H1 (cell line): ENCODE data around the gene TNC. TPM values are rescaled to one million over a fixed set of nuclear protein-coding genes. Genes with fewer than 3 reads are reported as not detected.

Experiments used
- CTCF ChIA-PET: fragments of 300-600 bp; sonication (Branson Sonifier 250); formaldehyde crosslinking; loops from one replicate; lab custom pipeline; 2021; ENCODE audit not compliant: partially characterized antibody; lab: Charles Lee
- POLR2A ChIA-PET: fragments of 300-600 bp; sonication (Branson Sonifier 250); formaldehyde crosslinking; loops from one replicate; lab custom pipeline; 2021; ENCODE audit warnings: inconsistent platforms; ENCODE audit not compliant: partially characterized antibody; lab: Charles Lee
- DNase-seq, 2 experiments: peaks; one replicate each; pipeline versions ENCODE4 v3.0.0 to v3.0.0-alpha.2; 2010 to 2022; ENCODE audit warnings: low spot score in 2 of 2, low read depth in 1 of 2, mixed read lengths in 1 of 2
- FAIRE-seq: peaks from 2 replicates; lab custom pipeline; 2011; peaks lifted over from hg19 to GRCh38; lab: Jason Lieb, UNC
- H2AFZ ChIP-seq: 2 replicates; pipeline ENCODE4 v1.8.1; 2012; ENCODE audit warnings: low read length, inconsistent platforms
- H2AK5ac ChIP-seq: 2 replicates; pipeline ENCODE4 v1.6.1; 2013; ENCODE audit warnings: low read depth, low read length
- H2BK120ac ChIP-seq: replicated peaks from 2 replicates; pipeline ENCODE3; 2013; ENCODE audit warnings: low read depth, low read length, inconsistent platforms
- H2BK12ac ChIP-seq: 2 replicates; pipeline ENCODE4 v1.6.1; 2013; ENCODE audit warnings: low read depth, low read length
- H2BK15ac ChIP-seq: 2 replicates; pipeline ENCODE4 v1.6.1; 2013; ENCODE audit warnings: low read length
- H2BK20ac ChIP-seq: 2 replicates; pipeline ENCODE4 v1.6.1; 2013; ENCODE audit warnings: low read length
- H2BK5ac ChIP-seq: 2 replicates; pipeline ENCODE4 v1.6.1; 2013; ENCODE audit warnings: low read depth, low read length
- H3K14ac ChIP-seq: 2 replicates; pipeline ENCODE4 v1.6.1; 2013; ENCODE audit warnings: inconsistent platforms; ENCODE audit not compliant: insufficient read length
- H3K18ac ChIP-seq: 2 replicates; pipeline ENCODE4 v1.6.1; 2013; ENCODE audit warnings: low read length; ENCODE audit errors: extremely low read depth
- H3K23ac ChIP-seq: 2 replicates; pipeline ENCODE4 v1.6.1; 2013; ENCODE audit warnings: inconsistent platforms; ENCODE audit not compliant: insufficient read length
- H3K23me2 ChIP-seq: 2 replicates; pipeline ENCODE4 v1.6.1; 2013; ENCODE audit warnings: low read depth, low read length
- H3K27ac ChIP-seq: 2 replicates; pipeline ENCODE4 v1.6.1; 2011; ENCODE audit warnings: low read depth, low read length, inconsistent platforms
- H3K27me3 ChIP-seq, 4 experiments: replicated peaks in 1 of 4; 1 replicate in 1 of 4; 2 replicates in 3 of 4; pipeline versions ENCODE4 v1.6.1 to v1.8.1; 2011 to 2013; ENCODE audit warnings: low read length in 3 of 4, mild to moderate bottlenecking in 3 of 4, inconsistent platforms in 2 of 4, mixed read lengths in 2 of 4, moderate library complexity in 1 of 4; ENCODE audit not compliant: control insufficient read depth in 3 of 4, insufficient read depth in 3 of 4; ENCODE audit errors: extremely low read depth in 1 of 4
- H3K36me3 ChIP-seq, 4 experiments: 2 replicates each; pipeline versions ENCODE4 v1.6.1 to v1.8.1; 2011 to 2013; ENCODE audit warnings: mild to moderate bottlenecking in 4 of 4, low read length in 3 of 4, moderate library complexity in 2 of 4, control low read depth in 1 of 4, inconsistent platforms in 1 of 4; ENCODE audit not compliant: insufficient read depth in 4 of 4, control insufficient read depth in 2 of 4
- H3K4ac ChIP-seq: replicated peaks from 2 replicates; pipeline ENCODE3; 2013; ENCODE audit warnings: low read length, low read depth, mixed read lengths, inconsistent platforms; ENCODE audit not compliant: insufficient read length
- H3K4me1 ChIP-seq, 4 experiments: replicated peaks in 1 of 4; 1 replicate in 1 of 4; 2 replicates in 3 of 4; pipeline versions ENCODE4 v1.6.1 to v1.8.1; 2011 to 2013; ENCODE audit warnings: low read length in 3 of 4, inconsistent platforms in 2 of 4, mixed read lengths in 1 of 4; ENCODE audit not compliant: insufficient read depth in 4 of 4, control insufficient read depth in 3 of 4
- H3K4me2 ChIP-seq, 2 experiments: 2 replicates each; pipeline versions ENCODE4 v1.6.1 to v1.8.1; 2011 to 2013; ENCODE audit warnings: low read depth in 2 of 2, low read length in 2 of 2, control low read depth in 1 of 2, inconsistent platforms in 1 of 2, mild to moderate bottlenecking in 1 of 2; ENCODE audit not compliant: insufficient read depth in 1 of 2
- H3K4me3 ChIP-seq, 4 experiments: fragments of 200-600, 300-600 bp in 1 of 4; sonication (generic), shearing (Covaris generic), sonication (Bioruptor Twin) in 1 of 4; 2 replicates each; pipeline versions ENCODE4 v1.5.1 to v1.8.1; 2011 to 2016; ENCODE audit warnings: low read length in 4 of 4, low read depth in 3 of 4, control low read depth in 2 of 4, inconsistent platforms in 2 of 4, mild to moderate bottlenecking in 2 of 4, mixed read lengths in 1 of 4, moderate library complexity in 1 of 4; ENCODE audit not compliant: insufficient read depth in 2 of 4; ENCODE audit errors: extremely low read depth in 1 of 4
- H3K56ac ChIP-seq: replicated peaks from 2 replicates; pipeline ENCODE3; 2013; ENCODE audit warnings: low read depth, mild to moderate bottlenecking, mixed read lengths, low read length, inconsistent platforms; ENCODE audit not compliant: insufficient read length
- H3K79me1 ChIP-seq: 2 replicates; pipeline ENCODE4 v1.6.1; 2013; ENCODE audit warnings: low read depth, low read length, control low read depth
- H3K79me2 ChIP-seq, 2 experiments: 2 replicates each; pipeline versions ENCODE4 v1.6.1 to v1.8.1; 2012 to 2013; ENCODE audit warnings: low read length in 2 of 2, mild to moderate bottlenecking in 2 of 2, inconsistent platforms in 1 of 2; ENCODE audit not compliant: insufficient read depth in 2 of 2, control insufficient read depth in 1 of 2
- H3K9ac ChIP-seq, 4 experiments: replicated peaks in 1 of 4; 1 replicate in 1 of 4; 2 replicates in 3 of 4; pipeline versions ENCODE4 v1.6.1 to v1.8.1; 2011 to 2013; ENCODE audit warnings: low read depth in 3 of 4, low read length in 3 of 4, control low read depth in 2 of 4, mild to moderate bottlenecking in 2 of 4, moderate library complexity in 2 of 4, inconsistent platforms in 1 of 4; ENCODE audit errors: extremely low read depth in 1 of 4
- H3K9me3 ChIP-seq, 2 experiments: 2 replicates each; pipeline versions ENCODE4 v1.6.1 to v1.8.1; 2012 to 2013; ENCODE audit warnings: mild to moderate bottlenecking in 2 of 2, moderate library complexity in 2 of 2, control low read depth in 1 of 2, inconsistent platforms in 1 of 2, low read depth in 1 of 2, low read length in 1 of 2, mixed read lengths in 1 of 2; ENCODE audit not compliant: insufficient read depth in 2 of 2
- H4K20me1 ChIP-seq, 2 experiments: replicated peaks in 1 of 2; 2 replicates each; pipeline versions ENCODE3 to v1.8.1; 2011 to 2013; ENCODE audit warnings: inconsistent platforms in 2 of 2, low read length in 2 of 2, mild to moderate bottlenecking in 1 of 2; ENCODE audit not compliant: insufficient read depth in 2 of 2, control insufficient read depth in 1 of 2
- H4K5ac ChIP-seq: 2 replicates; pipeline ENCODE4 v1.6.1; 2013; ENCODE audit warnings: low read length, low read depth, mixed read lengths, inconsistent platforms; ENCODE audit not compliant: insufficient read length
- H4K8ac ChIP-seq: 2 replicates; pipeline ENCODE4 v1.8.0; 2013; ENCODE audit warnings: mild to moderate bottlenecking, moderate library complexity, low read length, inconsistent platforms; ENCODE audit not compliant: insufficient read depth; ENCODE audit errors: extremely low read depth
- H4K91ac ChIP-seq: replicated peaks from 2 replicates; pipeline ENCODE3; 2013; ENCODE audit warnings: low read length, mixed read lengths, inconsistent platforms; ENCODE audit not compliant: insufficient read length
- ATF2 ChIP-seq: IDR thresholded peaks from 2 replicates; pipeline ENCODE4 v1.6.1; 2012; ENCODE audit warnings: low read length, inconsistent platforms
- CHD2 ChIP-seq: IDR thresholded peaks from 2 replicates; pipeline ENCODE4 v1.6.1; 2012; ENCODE audit warnings: low read length, improper control_type of control experiment
- CTCF ChIP-seq, 3 experiments: IDR thresholded peaks; 1 replicate in 2 of 3; 2 replicates in 1 of 3; pipeline versions ENCODE4 v1.5.1 to v1.6.1; 2011; ENCODE audit warnings: low read length in 3 of 3, mild to moderate bottlenecking in 3 of 3, inconsistent platforms in 2 of 3, low read depth in 1 of 3, moderate library complexity in 1 of 3; ENCODE audit not compliant: insufficient read depth in 1 of 3; ENCODE audit errors: control extremely low read depth in 1 of 3
- HDAC2 ChIP-seq, 2 experiments: fragments of 300-600 bp in 1 of 2; sonication (generic) in 1 of 2; IDR thresholded peaks; 2 replicates each; pipeline ENCODE4 v1.6.1; 2011 to 2012; ENCODE audit warnings: low read depth in 2 of 2, low read length in 2 of 2, mild to moderate bottlenecking in 2 of 2, moderate library complexity in 2 of 2, borderline replicate concordance in 1 of 2, inconsistent platforms in 1 of 2
- KDM5A ChIP-seq: fragments of 200-600 bp; IDR thresholded peaks from 2 replicates; pipeline ENCODE4 v1.7.1; 2012; ENCODE audit warnings: mild to moderate bottlenecking, low read length, inconsistent platforms, mixed read lengths
- POU5F1 ChIP-seq: IDR thresholded peaks from 2 replicates; pipeline ENCODE4 v1.6.1; 2011; ENCODE audit warnings: low read depth, mild to moderate bottlenecking, low read length, moderate library complexity
- SP1 ChIP-seq: IDR thresholded peaks from 2 replicates; pipeline ENCODE4 v1.6.1; 2011; ENCODE audit warnings: low read depth, low read length
- SP4 ChIP-seq: IDR thresholded peaks from 2 replicates; pipeline ENCODE4 v1.6.1; 2012; ENCODE audit warnings: low read length, inconsistent platforms
- SUZ12 ChIP-seq: fragments of 200-600 bp; sonication (generic); IDR thresholded peaks from 2 replicates; pipeline ENCODE4 v1.6.1; 2012; ENCODE audit warnings: mild to moderate bottlenecking, inconsistent platforms, low read length, moderate library complexity, mixed read lengths
- ZNF274 ChIP-seq: IDR thresholded peaks from 2 replicates; pipeline ENCODE4 v1.7.0; 2012; ENCODE audit warnings: low read length, borderline replicate concordance; ENCODE audit errors: extremely low read depth
- WGBS, 2 experiments: shearing (Covaris generic) in 1 of 2; methylation state at CpG; one replicate each; pipeline versions ENCODE4 v1.1.6 to v1.1.7; 2013 to 2015; ENCODE audit warnings: low lambda C conversion rate in 2 of 2, mixed read lengths in 2 of 2, inconsistent platforms in 1 of 2, low coverage in 1 of 2, missing lambda C conversion rate in 1 of 2; ENCODE audit not compliant: insufficient replicate concordance in 2 of 2, insufficient coverage in 1 of 2, insufficient read length in 1 of 2; ENCODE audit errors: extremely low coverage in 1 of 2, missing lambda C conversion rate in 1 of 2; 5-methylcytosine and 5-hydroxymethylcytosine counted together
- polyA plus RNA-seq, 7 experiments: library from polyadenylated mRNA; depleted of rRNA in 3 of 7; stranded (reverse) in 5 of 7; unstranded in 2 of 7; fragments of >200 nt in 5 of 7; fragments of 200-250 nt in 2 of 7; gene quantifications; 1 replicate in 5 of 7; 2 replicates in 1 of 7; 4 replicates in 1 of 7; pipeline versions ENCODE4 v1.2.1 to v1.2.3, GENCODE V29; 2011 to 2013; ENCODE audit warnings: missing spikeins in 2 of 7, mixed read lengths in 2 of 7
- total RNA-seq: library from RNA; stranded (reverse); fragmentation: NEBNext Ultra II Directional; extraction: Animal tissue kit (Norgen Biotek cat#: 25700); gene quantifications from 2 replicates; pipeline ENCODE4 v1.2.1, GENCODE V29; 2021

The TNC gene
- total and polyA plus RNA-seq, 2 of the 8 experiments (the other 6 are each of a cell fraction or from before 2014, with no cell fraction given): 6.2 to 11.4 TPM

- no peaks in the 10 kb centered on the region for H3K36me3 ChIP-seq
- TF ChIP-seq SP4: no peak
- TF ChIP-seq SP1: no peak
- TF ChIP-seq HDAC2 (IDR thresholded peaks at IDR 0.05; ENCODE audit: borderline replicate concordance in 1 of 2, low read depth in 2 of 2, low read length in 2 of 2): no peak
- no peak for TF ChIP-seq ATF2
- TF ChIP-seq CHD2: no peak
- TF ChIP-seq ZNF274: no peak
- no peak for TF ChIP-seq POU5F1
- no peak for TF ChIP-seq CTCF (IDR thresholded peaks at IDR 0.05; ENCODE audit: control extremely low read depth in 1 of 3, insufficient read depth in 1 of 3, low read depth in 1 of 3, low read length in 3 of 3)
- TF ChIP-seq KDM5A: no peak
- TF ChIP-seq SUZ12: no peak
These were observed 33.2 kb downstream of the TNC start for GRCh38 chr9:115084709-115085108.

More at GRCh38 chr9:115084709-115085108, 33.2 kb downstream of the TNC start:
- Histone ChIP-seq H3K79me2 (no peaks in the 10 kb centered on the region), H3K4me3 (no peak overlapping the region), H3K56ac (no peak overlapping the region), H2BK120ac (no peak overlapping the region), H4K91ac (no peak overlapping the region), H2AK5ac (no peak overlapping the region), H2BK12ac (no peak overlapping the region), H3K4me1 (peaks cover 0 to 3% (median 0%) of the 10 kb centered on the region in 4 experiments; a peak in 1 of 7 replicates), H3K27me3 (no peaks in the 10 kb centered on the region), H3K18ac (no peak overlapping the region), H3K4me2 (no peak overlapping the region), H3K23ac (no peak overlapping the region), H3K79me1 (no peaks in the 10 kb centered on the region), H3K9me3 (no peaks in the 10 kb centered on the region), H3K27ac (no peak overlapping the region), H3K4ac (no peak overlapping the region), H2BK20ac (no peak overlapping the region), H3K9ac (no peak overlapping the region), H2BK15ac (no peak overlapping the region), H3K23me2 (no peaks in the 10 kb centered on the region), H3K14ac (no peak overlapping the region), H4K8ac (no peak overlapping the region), H4K5ac (no peak overlapping the region), H2BK5ac (no peak overlapping the region), H4K20me1 (no peaks in the 10 kb centered on the region), H2AFZ (no peak overlapping the region)
- no peak for FAIRE-seq
- ChIA-PET CTCF (interaction anchor here (0.8 to 1.1 kb wide), 2 partner anchors 14 to 43 kb away, joined by 3 read pairs; no protein-coding TSS in a partner anchor), POLR2A (no interaction called here)
- DNase-seq: no peak
- 86% methylated on average over 3 of the region's 3 CpGs; no CpG with 5 or more reads in 1 of the 2 experiments for WGBS, 2 experiments
